Inferior parietal cortex (tissue), 1 donor: ENCODE measurements around the gene CYP46A1.
A peak's percentile ranks its signal among the peaks of the same experiment; 100 is the strongest.
"Not testable (repeated sequence)": the region's sequence is repeated elsewhere in the genome, so short reads cannot be mapped to it uniquely, and the experiment has no call there.

Experiments used
- DNase-seq: peaks from one replicate; pipeline ENCODE4 v3.0.0-alpha.2; 2016; ENCODE audit errors: extremely low spot score

CYP46A1 gene

DNA sequence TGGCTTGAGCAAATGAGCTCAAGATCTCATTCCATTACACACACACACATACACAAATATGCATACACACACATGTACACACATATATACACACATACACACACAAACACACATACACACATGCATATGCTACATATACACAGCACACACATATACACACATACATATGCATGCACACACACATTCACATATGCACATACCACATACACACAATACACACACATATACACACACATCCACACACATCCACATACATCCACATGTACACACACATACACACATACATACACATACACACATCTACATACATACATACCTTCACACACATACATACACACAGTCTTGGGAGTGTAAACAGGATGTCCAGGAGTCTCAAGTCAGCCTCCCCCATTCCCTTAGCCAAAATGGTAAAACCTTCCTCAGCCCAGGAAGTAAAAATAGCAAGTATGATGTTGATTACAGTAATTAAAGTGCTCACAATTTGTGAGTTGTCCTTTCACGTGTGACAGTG, 26.4 kb upstream of the CYP46A1 start:
- DNase-seq: no peak

DNA sequence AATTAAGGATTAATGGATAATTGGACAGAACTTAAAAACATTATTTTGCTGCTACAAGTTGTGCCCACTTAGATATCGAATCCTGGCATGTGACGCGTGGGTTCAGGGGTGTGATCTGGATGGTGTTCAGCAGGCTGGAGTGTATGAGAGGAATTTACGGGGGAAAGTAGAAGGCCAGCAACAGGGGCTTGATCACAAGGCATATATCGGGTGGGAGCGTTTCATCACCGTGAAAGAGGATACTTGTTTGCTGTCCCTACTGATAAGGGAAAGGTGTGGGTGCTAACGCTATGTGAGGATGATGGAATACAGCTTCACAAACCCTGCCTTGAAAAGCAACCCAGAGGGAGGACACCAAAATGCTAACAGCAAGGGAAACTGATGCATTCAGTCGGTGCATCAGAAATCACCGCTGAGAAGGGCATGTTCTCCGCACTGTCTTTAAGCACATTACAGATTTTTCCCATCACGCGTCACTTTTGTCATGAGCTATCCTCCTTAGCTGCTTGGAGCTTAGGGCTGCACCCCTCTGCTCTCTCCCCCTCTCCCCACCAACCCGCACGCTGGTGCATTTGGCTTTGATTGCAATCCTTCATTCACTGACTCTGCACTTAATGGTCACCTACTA, 25.8 kb upstream of the CYP46A1 start:
- DNase-seq: no peak

DNA sequence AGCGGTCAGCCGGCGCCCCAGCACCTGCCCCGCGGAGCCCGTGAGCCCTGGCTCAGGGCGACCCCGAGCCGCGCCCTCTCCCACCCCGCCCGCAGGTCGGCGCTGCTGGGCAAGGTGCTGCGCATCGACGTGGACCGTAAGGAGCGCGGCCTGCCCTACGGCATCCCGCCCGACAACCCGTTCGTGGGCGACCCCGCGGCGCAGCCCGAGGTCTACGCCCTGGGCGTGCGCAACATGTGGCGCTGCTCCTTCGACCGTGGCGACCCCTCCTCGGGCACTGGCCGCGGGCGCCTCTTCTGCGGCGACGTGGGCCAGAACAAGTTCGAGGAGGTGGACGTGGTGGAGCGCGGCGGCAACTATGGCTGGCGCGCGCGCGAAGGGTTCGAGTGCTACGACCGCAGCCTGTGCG, 24.8 kb upstream of the CYP46A1 start:
- no peak for DNase-seq

DNA sequence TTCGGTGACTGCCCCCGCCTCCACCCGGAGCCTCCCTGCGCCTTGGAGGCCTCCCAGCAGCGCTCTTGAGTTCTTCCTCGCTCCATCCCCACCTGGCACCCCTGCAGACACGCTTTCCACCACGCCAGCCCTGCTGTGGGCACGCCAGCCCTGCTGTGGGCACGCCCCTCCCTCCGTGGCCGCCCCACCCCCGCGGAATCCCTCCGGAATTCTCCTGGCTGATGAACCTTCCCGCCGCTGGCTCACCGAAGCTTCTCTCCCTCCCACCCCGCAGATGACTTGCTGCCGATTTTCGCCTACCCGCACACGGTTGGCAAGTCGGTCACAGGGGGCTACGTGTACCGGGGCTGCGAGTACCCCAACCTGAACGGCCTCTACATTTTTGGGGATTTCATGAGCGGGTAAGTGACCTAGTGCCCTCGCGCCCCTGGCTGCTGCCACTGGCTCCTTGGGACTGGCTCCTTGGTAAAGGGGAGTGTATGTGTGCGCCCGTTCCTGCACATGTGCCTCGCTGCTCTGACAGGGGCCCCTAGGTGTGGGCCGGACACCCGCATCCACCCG, 24.0 kb upstream of the CYP46A1 start:
- no peak for DNase-seq

DNA sequence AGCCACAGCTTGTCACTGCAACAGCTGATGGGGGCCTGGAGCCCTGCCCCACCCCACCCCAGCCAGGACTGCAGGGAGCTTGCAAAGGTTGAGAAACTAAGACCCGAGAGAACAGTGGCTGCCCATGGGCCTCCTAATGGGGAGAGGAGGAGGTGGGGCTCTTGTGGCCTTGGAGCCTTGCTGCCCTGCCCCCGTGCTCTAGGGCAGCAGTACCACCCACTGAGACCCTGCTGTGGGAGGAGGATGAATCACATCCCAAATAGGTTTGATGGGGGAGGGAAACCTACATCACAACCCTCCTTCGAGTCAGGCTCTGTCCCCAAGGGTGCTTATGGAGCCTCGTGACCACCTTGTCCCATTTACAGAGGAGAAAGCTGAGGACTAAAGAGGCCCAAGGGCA, 23.3 kb upstream of the CYP46A1 start:
- DNase-seq: no peak

DNA sequence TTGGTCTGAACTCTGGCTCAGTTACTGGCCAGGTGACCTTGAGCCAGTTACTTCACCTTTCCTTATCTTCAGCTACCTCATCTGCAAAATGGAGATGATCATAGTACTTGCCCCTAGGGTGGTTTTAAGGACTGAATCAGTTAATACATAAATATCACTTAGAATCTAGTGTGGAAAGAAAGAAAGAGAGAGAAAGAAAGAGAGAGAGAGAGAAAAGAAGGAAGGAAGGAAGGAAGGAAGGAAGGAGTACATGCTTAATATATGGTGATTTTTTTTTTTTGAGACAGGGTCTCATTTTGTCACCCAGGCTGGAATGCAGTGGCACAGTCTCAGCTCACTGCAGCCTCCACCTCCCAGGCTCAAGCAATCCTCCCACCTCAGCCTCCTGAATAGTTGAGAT, 22.9 kb upstream of the CYP46A1 start:
- not testable (repeated sequence) for DNase-seq

DNA sequence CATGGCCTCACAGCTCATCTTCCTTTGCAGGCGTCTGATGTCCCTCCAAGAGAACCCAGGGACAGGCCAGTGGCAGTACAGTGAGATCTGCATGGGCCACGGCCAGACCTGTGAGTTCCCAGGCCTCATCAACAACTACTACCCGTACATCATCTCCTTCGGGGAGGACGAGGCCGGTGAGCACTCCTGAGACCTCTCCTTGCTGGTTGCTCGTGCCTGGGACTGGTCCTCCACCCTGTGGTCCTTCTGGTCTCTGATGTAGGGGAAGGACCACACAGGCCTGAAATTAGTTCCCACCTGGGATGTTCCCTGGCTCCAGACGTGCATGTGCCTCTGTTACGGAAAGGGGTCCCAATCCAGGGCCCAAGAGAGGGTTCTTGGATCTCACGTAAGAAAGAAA, 21.3 kb upstream of the CYP46A1 start:
- DNase-seq: no peak

DNA sequence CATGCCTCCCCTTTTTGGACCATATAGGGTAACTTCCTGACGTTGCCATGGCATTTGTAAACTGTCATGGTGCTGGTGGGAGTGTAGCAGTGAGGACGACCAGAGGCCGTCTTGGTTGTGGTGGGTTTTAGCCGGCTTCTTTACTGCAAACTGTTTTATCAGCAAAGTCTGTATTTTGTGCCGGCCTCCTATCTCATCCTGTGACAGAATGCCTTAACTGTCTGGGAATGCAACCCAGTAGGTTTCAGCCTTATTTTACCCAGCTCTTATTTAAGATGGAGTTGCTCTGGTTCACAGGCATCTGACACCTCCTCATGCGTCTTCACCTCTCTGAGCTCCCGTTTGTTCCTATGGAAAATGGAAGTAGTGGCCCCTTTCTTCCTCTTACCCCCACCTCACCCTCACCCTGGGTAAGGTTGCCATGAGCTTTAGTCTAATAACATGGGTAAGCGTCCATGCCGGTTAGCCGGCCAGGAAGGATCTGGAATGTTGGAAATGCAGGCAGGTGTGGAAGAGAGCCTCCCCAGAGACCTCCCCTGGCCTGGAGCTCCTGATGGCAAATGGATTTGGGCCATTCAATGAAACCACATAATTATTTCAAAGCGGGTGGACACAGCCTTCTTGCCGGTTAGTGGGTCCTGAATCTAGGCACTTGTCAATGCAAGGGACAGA, 20.6 kb upstream of the CYP46A1 start:
- no peak for DNase-seq

DNA sequence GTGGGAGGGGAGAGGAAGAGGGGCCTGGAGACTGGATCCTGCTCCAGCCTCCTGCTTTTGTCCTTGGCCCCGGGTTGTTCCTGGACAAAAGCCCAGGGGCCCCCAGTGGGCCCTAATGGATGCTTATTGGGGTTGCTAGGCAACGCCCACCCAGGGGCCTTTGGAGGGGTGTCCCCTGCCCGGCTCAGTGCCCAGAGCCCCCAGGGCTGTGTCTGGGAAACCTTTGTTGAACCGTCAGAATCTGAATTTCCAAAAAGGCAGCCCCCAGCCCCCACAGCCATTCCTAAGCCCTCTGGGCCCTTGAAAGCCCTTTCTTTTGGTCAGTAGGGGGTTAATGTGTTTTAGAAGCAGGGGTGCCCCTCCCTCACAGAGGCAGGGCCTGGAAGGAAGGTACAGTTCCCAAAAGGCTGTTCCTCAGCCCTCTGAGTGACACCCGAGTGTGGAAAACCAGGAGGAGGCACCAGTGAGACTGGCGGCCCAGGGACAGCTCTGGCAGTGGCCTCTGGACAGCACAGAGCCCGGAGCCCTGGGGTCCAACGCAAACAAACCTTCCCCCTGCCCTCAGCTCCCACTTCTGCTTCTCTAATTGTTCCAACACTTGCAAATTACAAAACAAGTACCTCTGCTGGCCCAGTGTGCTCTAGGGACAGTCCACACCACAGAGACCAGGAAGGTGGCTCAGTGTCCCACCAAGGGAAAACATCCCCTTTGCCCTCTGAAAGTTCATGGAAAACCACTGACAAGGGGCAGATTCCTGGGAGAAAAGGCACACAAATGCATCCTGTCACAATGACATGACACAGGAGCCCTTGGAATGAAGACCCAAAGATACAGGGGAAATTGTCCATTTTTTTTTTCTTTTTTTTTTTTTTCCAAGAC, 19.8 kb upstream of the CYP46A1 start:
- no peak for DNase-seq

DNA sequence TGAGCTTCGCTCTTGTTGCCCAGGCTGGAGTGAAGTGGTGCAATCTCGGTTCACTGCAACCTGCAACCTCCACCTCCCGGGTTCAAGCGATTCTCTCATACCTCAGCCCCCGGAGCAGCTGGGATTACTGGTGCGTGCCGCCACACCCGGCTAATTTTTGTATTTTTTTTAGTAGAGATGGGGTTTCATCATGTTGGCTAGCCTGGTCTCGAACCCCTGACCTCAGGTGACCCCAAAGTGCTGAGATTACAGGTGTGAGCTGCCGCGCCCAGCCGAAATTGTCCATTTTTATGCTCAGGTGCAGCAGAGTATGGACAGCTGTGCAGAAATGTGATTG, 19.2 kb upstream of the CYP46A1 start:
- DNase-seq: no peak

DNA sequence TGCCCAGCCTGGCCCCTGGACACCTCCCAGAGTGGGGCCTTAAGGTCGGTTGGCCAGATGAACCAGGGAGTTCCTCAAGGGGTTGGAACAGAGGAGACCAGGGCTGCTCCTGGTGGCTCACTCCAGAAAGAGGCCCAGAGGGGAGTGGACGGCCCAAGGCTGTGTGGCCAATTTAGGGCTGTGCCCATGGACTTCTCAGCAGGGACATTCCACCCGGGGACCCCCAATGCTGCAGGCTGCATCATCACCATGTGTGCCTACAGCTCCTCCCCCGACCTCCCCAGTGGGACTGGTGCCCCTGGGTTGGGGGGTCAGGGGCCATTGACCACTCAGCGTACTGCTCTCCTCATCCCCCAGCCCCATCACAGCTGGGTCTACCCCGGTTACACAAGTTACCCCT, 17.6 kb upstream of the CYP46A1 start:
- DNase-seq: no peak

DNA sequence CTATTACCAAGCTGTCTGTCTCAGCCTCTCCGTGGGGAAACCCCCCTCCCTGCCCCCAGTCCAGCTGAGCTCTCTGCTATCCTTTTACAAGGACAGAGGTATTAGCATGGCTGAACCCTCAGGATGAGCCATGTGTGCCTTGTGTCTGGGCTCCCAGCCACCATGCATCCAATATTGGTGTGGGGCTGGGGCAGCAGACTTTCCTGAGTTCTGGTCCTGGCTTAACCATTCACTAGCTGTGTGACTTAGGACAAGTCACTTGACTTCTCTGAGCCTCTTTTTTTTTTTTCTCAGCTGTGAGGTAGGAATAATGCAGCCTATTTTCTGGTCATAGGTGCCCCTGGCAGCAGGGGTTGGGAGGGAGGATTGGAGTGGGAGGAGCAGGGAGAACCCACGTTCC, 17.1 kb upstream of the CYP46A1 start:
- DNase-seq: no peak

DNA sequence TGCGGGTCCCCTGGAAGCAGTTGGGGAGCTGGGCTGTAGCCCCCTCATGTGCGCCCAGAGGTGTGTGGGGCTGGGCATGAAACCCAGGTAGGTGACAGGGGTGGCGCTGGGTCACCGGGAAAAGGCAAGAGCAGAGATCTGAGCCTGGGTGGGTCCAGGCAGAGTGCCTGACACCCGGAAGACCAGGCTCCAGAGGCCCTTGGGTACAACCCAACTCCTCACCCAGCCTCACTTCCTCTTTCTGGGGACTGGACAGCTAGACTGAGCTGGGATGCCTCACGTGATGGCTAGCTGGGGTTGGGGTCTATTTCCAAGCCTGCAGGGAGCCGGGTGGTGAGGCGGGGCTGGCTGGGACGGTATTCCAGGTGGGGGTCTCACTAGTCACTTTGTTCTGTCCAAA, 16.3 kb upstream of the CYP46A1 start:
- no peak for DNase-seq

DNA sequence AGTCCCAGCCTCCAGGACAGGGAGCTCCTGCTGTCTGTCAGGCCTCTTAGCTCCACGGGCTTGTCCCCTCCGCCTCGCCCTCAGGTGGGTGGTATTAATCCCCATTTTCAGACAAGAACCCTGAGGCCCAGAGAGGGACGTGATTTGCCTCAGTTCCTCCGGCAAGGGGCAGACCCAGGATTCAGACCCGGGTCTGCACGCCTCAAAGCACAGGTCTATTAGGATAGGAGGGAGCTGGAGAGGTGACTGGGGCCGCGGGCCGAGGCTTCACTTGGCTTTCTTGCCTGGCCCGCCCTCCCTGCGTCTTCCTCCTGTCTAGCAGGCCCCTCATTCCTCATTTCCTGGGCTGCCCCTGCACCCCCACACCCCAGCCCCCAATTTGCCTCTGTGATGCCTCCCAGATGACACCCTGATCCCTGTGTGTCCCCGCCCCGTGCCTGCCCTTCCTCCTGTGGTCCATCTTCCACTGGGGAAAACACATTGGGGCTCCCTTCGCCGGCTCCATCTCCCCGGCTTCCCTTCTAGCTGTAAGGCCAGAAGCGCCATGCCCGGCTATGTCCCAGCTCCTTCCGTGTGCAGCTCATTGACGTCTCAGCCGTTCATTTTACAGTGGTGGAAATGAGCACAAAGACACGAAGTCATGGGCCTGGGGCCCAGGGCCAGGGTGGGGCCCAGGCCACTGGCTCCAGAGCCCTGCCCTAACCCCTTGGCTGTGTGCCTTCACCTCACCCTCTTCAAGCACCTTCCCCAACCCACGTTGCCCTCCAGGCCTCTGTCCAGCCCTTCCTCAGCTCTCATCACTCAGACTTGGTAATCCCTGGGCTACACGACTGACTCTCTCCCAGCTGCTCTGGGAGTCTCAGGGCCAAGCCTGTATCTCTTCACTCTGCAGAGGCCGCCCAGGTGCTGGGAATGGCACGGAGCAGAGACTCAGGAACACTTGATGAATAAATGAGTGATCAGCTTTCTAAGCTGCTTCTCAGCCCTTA, 15.5 kb upstream of the CYP46A1 start:
- no peak for DNase-seq

DNA sequence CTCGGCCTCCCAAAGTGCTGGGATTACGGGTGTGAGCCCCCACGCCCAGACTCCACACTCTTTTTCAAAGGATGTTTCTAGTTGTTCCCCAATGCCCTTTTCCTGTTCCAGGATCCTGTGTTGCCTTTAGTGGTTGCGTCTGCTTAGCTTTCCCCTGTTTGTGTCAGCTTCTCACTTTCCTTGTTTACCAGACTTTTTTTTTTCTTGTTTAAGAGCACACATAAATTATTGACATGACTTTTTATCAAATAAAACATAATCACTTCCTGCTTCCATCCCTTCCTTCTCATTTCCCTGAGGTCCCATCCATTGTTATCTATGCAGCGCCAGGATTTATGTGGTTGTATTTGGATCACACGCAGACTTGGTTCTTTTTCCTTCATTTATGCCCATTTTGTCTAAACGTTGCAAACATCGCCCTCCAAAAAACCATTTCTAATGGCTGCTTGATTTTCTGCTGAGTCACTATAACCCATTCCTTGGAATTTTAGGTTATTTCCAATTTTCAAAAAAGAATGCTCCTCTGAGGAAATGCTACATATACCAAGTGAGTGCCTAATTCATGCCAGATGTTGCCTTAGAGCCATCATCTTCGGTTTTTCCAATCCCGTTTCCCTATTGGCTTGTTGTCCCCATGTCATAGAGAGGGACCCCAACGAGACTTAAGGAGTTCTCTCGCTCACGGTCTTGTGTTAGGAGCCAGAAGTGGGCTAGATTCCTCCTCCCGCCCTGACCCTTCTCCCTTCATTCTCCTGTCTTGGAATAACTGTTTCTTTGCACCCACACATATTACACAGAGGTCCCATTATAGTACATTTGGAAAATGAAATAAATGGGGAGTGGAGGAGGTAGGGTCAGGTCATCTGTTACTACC, 13.5 kb upstream of the CYP46A1 start:
- no peak for DNase-seq

DNA sequence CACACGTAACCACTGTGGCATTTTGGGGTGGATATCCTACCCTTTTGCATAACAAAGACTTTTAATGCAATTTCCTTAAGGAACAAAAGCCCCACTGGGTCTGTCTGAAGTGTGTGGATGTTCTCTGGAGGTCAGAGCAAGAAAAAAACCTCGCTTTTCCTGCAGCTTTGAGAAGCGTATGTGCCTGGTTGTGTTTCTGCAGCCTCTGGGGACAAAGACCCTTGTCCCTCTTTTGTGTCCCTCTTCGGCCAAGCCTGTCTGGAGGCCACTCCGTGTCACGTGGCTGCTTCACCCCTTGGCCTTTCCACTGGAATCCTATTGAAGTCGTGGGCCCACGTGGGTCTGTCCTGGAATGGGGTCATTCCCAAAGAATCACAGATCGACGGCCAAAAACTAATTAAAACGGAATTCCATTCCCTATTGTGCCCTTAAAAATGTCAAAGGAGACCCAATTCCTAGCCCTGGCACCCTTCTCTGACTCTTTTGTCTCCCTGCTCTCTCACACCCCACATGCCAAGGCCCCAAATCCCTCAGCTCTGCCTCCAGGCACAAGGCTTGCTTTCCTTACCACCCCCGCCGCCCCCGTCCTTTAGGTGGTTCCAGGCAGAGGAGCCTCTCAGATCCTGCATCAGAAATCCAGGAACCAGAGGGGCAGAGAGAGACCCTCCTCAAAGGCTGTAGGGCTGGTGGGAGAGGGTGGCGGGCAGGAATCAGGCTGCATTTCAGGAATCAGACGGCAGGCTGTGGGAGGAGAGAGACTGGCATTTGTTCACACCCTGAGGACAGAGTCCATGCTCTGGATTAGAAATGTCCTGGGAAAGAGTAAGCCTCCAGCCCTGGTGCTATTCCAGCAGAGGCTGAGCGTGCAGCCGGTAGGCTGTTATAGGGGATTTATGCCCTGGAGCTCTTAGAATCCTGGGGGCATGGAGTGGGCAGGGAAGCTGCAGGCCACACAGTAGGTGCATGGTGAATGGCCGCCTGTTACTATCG, 12.6 kb upstream of the CYP46A1 start:
- DNase-seq: peak; percentile 36

DNA sequence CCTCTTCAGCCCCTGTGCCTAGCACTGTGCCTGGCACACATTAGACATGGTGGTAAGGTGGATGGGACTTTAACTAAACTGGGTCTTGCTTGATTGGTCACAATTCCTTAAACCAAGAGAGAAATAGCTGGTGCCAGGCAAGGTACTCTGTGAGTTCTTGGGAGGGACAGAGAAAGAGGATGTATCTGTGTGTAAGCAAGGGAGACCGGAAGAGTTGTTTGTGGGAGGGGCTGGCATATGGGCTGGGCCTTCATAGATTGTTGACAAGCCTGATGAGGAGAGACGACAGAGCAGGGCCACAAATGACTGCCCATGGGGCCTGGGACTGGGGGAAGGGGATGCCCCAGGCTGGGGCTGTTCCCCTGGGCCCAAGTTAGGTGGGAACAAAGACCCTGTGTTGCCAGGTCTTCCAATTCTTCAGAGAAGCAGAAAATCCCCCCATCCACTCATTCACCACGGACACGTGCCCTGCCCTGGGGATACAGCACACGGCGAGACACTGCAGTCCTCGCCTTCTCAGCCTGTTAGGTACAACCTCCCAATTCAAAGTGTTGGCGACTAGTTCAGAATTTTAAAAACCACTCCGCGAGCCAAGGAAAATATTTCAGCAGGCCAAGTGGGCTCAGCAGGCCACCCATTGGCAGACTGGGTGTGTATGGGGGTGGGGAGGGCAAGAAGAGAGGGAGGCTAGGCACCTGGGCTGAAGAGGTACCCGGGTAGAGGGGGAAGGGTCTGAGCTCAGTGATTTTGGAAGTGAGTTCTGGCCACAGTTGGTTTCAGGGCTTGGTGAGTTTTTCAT, 11.4 kb upstream of the CYP46A1 start:
- DNase-seq: no peak
